KBM-7 (cell line): ENCODE results near the gene MOB1B.
"Not testable (repeated sequence)": the region's sequence is repeated elsewhere in the genome, so short reads cannot be mapped to it uniquely, and the experiment has no call there.

ENCODE experiments used
- DNase-seq: peaks from one replicate; pipeline ENCODE4 v3.0.0-alpha.2; 2015
- in situ Hi-C: fragments of 300-500 bp; cut with MboI; formaldehyde crosslinking; loops from 2 replicates; pipeline ENCODE4 v1.14.3; 2020; ENCODE audit warnings: low sequenced_read_pairs, low pct_unique_long_range_greater_than_20kb, mixed read lengths

Gene MOB1B

DNA sequence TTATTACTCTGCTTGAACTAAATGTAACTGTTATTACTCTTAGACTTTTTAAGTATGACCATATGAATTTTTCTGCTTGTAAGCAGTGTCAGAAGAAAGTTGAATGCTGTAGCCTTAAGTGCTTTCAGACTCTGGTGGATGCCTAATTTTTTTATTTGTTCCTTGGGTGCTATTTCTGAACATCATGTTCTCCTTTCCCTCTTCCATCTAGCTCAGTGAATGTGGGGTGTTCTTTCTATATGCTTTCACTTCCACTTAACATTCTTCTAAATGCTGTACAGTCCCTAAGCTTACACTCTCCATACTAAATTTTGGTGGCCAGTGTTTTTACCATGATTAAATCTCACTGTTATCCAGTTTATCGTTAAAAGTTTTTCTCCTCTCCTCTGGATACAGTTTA lies 94.9 kb downstream of the MOB1B start:
- DNase-seq, result no peak
- in situ Hi-C loops, result no loop called here

DNA sequence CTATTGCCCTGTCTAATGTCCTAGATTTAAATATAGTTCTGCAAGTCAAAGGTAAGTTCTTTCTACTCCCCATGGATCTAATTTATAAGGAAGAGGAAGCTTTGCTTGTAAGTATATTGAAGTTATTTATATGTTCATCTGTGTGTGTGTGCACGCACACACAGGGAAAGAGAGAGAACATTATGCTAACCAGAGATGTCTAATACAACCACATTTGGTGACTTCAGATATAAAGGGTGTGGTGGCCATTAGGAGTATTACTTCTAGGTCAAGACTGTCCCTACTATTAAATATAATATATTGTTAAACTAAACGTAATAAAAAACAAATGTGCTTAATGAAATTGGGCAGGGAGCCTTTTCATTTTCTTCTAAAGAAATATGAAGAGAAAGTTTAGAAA lies 95.4 kb downstream of the MOB1B start:
- no peak for DNase-seq
- in situ Hi-C loops, result no loop called here

DNA sequence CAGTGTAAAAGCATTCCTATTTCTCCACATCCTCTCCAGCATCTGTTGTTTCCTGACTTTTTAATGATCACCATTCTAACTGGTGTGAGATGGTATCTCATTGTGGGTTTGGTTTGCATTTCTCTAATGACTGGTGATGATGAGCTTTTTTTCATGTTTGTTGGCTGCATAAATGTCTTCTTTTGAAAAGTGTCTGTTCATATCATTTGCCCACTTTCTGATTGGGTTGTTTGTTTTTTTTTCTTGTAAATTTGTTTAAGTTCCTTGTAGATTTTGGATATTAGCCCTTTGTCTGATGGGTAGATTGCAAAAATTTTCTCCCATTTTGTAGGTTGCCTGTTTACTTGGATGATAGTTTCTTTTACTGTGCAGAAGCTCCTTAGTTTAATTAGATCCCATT lies 97.5 kb downstream of the MOB1B start:
- DNase-seq, in situ Hi-C loops: not testable (repeated sequence)

DNA sequence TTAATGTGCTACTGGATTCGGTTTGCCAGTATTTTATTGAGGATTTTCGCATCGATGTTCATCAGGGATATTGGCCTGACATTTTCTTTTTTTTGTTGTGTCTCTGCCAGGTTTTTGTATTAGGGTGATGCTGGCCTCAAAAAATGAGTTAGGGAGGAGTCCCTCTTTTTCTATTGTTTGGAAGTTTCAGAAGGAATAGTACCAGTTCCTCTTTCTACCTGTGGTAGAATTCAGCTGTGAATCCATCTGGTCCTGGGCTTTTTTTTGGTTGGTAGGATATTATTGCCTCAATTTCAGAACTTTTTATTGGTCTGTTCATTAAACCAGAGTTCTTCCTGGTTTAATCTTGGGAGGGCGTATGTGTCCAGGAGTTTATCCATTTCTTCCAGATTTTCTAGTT lies 99.2 kb downstream of the MOB1B start:
- in situ Hi-C loops, DNase-seq: not testable (repeated sequence)

DNA sequence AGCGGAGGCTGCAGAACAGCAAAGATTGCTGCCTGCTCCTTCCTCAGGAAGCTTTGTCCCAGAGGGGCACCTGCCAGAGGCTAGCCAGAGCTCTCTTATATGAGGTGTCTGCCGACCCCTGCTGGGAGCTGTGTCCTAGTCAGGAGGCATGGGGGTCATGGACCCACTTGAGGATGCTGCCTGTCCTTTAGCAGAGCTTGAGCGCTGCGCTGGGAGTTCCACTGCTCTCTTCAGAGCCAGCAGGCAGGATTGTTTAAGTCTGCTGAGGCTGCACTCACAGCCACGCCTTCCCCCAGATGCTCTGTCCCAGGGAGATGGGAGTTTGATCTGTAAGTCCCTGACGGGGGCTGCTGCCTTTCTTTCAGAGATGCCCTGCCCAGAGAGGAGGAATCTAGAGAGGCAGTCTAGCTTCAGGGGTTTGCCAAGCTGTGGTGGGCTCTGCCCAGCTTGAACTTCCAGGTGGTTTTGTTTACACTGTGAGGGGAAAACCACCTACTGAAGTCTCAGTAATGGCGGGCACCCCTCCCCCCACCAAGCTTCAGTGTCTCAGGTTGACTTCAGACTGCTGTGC lies 102.2 kb downstream of the MOB1B start:
- in situ Hi-C loops, result no loop called here
- no peak for DNase-seq

DNA sequence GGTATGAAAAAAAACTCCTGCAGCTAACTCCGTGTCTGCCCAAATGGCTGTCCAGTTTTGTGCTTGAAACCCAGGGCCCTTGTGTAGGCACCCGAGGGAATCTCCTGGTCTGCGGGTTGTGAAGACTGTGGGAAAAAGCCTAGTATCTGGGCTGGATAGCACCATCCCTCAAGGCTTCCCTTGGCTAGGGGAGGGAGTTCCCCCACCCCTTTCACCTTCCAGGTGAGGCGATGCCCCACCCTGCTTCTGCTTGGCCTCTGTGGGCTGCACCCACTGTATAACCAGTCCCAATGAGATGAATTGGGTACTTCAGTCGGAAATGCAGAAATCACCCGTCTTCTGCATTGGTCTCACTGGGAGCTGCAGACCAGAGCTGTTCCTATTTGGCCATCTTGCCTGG lies 102.9 kb downstream of the MOB1B start:
- in situ Hi-C loops, result not testable (repeated sequence)

DNA sequence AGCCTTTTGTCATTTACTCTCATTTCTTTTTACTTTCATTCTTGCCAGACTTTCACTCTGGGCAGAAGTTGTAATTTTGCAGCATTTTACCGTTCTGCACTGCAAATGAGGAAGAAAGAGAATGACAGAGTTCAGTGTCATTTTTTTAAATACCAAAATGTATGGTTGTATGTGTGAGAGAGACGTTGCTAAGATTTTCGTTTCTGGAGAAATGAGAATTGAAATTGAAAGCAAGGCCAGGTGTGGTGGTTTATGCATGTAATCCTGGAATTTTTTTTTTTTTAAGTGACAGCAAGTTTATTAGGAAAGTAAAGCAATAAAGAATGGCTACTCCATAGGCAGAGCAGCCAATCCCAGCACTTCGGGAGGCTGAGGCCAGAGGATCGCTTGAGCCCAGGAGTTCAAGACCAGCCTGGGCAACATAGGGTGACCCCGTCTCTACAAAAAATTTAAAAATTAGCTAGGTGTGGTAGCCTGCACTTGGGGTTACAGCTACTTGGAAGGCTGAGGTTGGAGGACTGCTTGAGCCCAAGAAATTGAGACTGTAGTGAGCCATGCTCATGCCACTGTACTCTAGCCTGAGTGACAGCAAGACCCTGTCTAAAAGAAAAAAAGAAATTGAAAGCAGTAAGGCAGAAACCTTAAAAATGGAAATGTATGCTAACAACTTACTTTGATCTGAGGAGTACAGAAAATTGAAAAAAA lies 104.2 kb downstream of the MOB1B start:
- in situ Hi-C loops, result no loop called here
- DNase-seq, result peak; percentile 28

More for the DNA sequence above, 102.9 kb downstream of the MOB1B start:
- DNase-seq, result not testable (repeated sequence)

DNA sequence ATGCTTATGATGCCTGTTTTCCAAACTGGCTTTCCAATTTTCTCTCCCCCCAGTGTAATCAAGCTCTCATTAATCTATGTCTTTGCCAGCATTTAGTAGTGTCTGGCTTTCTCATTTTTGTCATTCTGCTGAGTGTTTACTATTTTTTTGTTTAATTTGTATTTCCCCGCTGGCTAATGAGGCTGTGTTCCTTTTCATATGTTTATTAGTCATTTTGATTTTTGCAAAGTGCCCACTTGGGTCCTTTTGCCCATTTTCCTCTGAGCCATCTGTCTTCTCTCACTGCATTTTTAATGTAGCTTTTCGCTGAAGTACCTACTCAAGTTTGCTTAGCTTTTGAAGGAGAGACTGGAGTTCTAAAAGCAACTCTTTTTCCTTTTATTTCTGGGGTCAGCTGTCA lies 106.0 kb downstream of the MOB1B start:
- no peak for DNase-seq
- in situ Hi-C loops, result no loop called here

DNA sequence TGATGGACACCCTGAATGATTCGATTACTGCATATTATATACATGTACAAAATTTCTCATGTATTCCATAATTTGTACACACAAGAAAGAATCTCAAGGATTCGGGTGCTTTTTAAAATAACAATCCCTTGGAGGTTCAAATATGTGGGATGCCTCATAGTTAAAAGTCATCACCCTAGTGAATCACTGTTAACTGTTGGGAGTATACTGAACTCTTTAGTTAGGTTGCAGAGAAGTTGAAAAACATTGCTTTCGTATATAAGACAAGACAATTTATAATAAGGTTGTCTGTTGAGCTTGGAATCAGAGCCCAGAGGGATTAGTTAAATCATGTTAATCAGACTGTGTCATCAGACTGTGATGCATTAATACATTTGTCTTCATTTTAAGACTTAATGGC lies 106.9 kb downstream of the MOB1B start:
- DNase-seq, result no peak
- in situ Hi-C loops, result no loop called here

DNA sequence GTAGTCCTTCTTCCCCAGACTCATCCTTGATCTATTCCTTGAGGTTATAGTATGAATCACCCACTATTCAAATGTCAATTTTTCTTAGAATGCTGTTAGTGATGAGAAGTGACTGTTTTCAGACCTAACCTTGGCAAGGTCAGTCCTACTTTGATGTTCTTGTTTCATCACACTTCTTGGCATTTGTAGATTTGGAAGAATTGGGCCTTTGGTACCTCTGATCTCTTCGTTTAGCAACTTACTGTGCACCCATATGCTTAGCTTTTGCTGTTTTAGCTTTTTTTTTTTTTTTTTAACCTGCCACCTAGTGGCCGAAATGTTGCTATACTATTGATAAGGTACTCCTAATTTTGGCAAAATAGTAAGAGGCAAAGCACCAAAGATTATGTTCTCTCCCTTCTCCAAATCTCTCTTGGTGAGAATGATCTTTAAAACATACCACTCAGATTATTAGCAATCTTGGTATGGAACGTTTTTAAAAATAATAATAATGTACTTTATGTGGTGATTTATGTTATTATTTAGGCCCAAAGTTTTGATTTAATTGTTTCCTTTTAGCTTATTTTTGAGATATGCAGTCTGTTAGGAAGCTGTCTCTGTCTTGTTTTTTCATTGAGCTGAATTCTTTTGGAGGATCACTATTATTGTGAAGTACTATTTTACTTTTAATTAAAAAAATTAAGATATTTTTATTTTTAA lies 107.9 kb downstream of the MOB1B start:
- DNase-seq, result peak; percentile 87
- in situ Hi-C loops, result no loop called here

DNA sequence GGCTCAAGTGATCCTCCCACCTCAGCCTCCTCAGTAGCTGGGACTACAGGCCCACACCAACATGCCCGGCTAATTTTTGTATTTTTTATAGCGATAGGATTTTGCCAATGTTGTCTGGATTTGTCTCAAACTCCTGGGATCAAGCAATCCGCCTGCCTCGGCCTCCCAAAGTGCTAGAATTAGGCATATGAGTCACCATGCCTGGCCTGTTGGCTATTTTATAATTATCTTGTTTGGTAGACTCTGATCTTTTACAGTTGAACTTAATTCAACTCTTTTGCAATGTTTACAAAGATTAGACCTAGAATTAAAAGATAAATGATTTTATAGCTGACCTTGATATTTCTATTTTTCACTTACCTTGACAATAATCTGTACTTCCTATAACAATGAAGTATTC lies 109.3 kb downstream of the MOB1B start:
- DNase-seq, result no peak
- in situ Hi-C loops, result no loop called here

DNA sequence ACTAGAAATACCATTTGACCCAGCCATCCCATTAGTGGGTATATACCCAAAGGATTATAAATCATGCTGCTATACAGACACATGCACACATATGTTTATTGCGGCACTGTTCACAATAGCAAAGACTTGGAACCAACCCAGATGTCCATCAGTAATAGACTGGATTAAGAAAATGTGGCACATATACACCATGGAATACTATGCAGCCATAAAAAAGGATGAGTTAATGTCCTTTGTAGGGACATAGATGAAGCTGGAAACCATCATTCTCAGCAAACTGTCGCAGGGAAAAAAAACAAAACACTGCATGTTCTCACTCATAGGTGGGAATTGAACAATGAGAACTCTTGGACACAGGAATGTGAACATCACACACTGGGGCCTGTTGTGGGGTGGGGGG lies 115.2 kb downstream of the MOB1B start:
- in situ Hi-C loops, result not testable (repeated sequence)

DNA sequence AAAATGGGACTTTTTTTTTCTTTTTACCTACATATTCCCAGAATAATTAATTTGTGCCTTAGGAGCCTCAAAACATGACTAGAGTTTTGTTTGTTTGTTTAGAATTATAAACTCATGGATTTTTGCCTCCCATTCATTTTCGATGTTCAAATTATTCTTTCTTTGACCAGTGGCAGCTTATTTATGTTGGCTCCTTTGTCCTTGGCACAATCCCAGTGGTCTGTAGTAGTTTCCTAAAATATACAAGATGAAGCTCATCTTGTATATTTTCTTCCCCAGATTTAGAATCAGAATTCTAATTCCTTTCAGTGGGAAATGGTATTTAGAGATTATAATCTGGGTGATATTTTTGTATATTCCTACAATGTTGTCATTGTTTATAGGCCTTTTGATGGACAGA lies 118.4 kb downstream of the MOB1B start:
- no peak for DNase-seq
- in situ Hi-C loops, result no loop called here

More for the DNA sequence above, 115.2 kb downstream of the MOB1B start:
- DNase-seq, result not testable (repeated sequence)

DNA sequence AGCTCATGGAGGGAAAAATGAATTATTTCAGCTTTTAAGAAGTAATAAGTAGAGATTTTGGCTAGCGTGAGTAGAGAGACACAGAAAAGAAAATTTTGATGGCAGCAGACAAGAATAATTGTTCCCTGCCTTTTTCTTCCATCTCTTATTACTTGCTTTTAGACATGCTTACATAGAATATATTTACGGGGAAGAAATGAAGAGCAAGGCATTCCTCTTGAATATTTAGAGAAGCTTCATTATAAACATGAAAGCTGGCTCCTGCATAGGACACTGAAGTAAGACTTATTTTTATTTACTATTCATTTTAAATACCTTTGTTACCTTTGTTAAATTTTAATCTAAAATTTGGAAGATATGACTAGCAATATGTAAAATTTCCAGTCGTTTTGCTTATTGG lies 123.5 kb downstream of the MOB1B start:
- no peak for DNase-seq
- in situ Hi-C loops, result no loop called here

DNA sequence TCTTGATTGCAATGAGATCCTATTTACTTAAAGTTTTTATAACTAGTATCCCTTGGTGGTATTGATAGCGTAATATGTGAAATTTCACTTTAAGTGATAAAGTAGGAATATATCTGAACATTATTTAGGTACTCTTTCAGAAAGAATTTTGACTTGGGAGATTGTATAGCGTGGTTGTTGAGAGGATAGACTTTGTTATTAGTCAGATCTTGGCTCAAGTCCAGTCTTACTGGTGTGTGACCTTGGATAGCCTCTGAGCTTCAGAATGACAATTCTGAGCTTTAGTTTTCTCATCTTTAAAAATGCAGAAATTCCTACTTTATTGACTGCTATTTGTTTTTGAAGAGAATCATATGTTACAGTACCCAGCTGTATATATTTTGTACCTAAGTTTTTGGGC lies 123.9 kb downstream of the MOB1B start:
- no peak for DNase-seq
- in situ Hi-C loops, result no loop called here

DNA sequence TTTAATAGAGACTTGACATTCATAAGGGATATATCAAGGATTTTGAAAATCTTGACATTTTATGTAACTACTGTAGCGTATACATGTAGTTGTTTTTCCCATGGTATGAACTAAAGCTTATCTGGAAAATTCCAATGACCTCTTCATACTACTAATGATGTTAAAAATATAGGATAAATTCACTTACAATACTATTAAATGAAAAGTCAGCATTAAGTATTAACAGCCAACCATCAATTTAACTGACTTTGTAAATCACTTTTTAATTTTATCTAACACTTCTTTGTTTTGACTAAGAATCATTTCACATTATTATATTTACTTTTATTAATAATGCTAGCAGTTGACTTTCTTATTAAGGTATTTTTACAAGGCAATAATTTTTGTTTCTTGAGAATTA lies 125.4 kb downstream of the MOB1B start:
- in situ Hi-C loops, result no loop called here
- DNase-seq, result no peak

DNA sequence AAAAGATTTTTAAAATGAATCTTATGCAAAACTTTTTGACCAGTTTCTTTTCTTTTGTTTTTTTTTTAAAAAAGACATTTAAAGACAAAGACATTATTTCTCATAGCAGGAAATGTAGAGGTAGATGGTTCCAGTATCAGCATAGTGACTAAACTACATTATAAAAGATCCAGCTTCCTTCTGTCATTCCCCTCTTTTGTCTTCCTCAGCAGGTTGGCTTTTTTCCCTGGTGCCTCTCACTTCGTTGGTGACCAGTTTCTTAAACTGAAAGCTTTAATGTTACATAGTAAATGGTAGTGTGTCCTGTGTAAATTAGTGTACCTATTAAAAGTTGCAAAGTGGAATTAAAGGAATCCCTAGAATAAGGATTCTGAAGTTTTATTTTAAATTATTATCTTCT lies 127.3 kb downstream of the MOB1B start:
- in situ Hi-C loops, result no loop called here
- DNase-seq, result no peak

DNA sequence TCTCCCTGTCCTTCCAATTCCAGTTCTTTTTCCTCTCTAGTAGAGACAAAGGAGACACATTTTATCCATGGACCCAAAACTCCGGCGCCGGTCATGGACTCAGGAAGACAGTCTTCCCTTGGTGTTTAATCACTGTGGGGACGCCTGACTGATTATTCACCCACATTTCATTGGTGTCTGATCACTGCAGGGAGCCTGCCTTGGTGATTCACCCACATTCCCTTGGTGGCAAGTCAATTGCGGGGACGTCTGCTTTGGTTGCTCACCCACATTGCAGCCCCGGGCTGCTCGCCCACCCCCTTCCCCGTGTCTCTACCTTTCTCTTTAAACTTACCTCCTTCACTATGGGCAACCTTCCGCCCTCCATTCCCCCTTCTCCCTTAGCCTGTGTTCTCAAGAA lies 129.9 kb downstream of the MOB1B start:
- DNase-seq, in situ Hi-C loops: not testable (repeated sequence)
